ENCODE data around the gene GPS2. TPM values are rescaled to one million over a fixed set of nuclear protein-coding genes. Genes with fewer than 3 reads are reported as not detected.

GPS2 gene
- polyA plus RNA-seq, 3 donors = 40.1 to 55.5 (median 47.5) TPM

- 3 to 5% (median 5%) methylated on average over 41 to 43 of the region's 43 CpGs for WGBS, 3 donors
- H3K27ac ChIP-seq (ENCODE audit: low read depth, low read length) = no peak overlapping the region
Observed at GRCh38 chr17:7281953-7282751, 33.0 kb downstream of the GPS2 start.

GRCh38 chr17:7281074-7281952 lies 33.8 kb downstream of the GPS2 start, which contains the start of gene SLC2A4:
Gene SLC2A4 (plus strand): TSS chr17:7281718. CDS start chr17:7281935, 217 bp downstream.
- WGBS, 3 donors = 0 to 1% (median 0%) methylated on average over 67 to 71 of the region's 71 CpGs

GRCh38 chr17:7280519-7281073 lies 34.6 kb downstream of the GPS2 start:
- H3K27ac ChIP-seq (ENCODE audit: low read depth, low read length) = peak overlapping the region; percentile 21
- WGBS, 3 donors = 0 to 1% (median 1%) methylated on average over 29 of the region's 29 CpGs

More at GRCh38 chr17:7281074-7281952, 33.8 kb downstream of the GPS2 start, which contains the start of gene SLC2A4:
- H3K27ac ChIP-seq (ENCODE audit: low read depth, low read length) = peak within 1 kb of the TSS; percentile 21

GRCh38 chr17:7279448-7279847 lies 35.7 kb downstream of the GPS2 start:
- no peak overlapping the region for H3K27ac ChIP-seq (ENCODE audit: low read depth, low read length)
- WGBS, 3 donors = 80 to 90% (median 90%) methylated on average over 8 of the region's 8 CpGs

GRCh38 chr17:7266784-7267183 lies 48.4 kb downstream of the GPS2 start:
- WGBS, 3 donors = 25 to 85% (median 71%) methylated on average over 1 of the region's 1 CpG

GRCh38 chr17:7263801-7264078 lies 51.4 kb downstream of the GPS2 start:
- H3K27ac ChIP-seq (ENCODE audit: low read depth, low read length) = no peak overlapping the region
- 47 to 49% (median 49%) methylated on average over 4 of the region's 4 CpGs for WGBS, 3 donors

More at GRCh38 chr17:7266784-7267183, 48.4 kb downstream of the GPS2 start:
- H3K27ac ChIP-seq (ENCODE audit: low read depth, low read length) = no peak overlapping the region

GRCh38 chr17:7262935-7263800 lies 52.0 kb downstream of the GPS2 start:
- WGBS, 3 donors = 6 to 11% (median 11%) methylated on average over 26 of the region's 26 CpGs

More at GRCh38 chr17:7262935-7263800, 52.0 kb downstream of the GPS2 start:
- H3K27ac ChIP-seq (ENCODE audit: low read depth, low read length) = no peak overlapping the region

Other genes starting within 250 kb of the GPS2 start
- 10 to 100 TPM in 1 of 3 donors, 1 to 10 TPM in 2; 1.3 to 16.1 (median 8.8) TPM for gene CLEC10A, start 235.1 kb downstream of the GPS2 start, polyA plus RNA-seq
- 1 to 10 TPM in 2 of 3 donors, under 1 TPM in 1; 0.37 to 4.3 (median 1.9) TPM for gene ASGR2, start 200.5 kb downstream of the GPS2 start, polyA plus RNA-seq
- gene ASGR1, start 136.0 kb downstream of the GPS2 start, polyA plus RNA-seq = 1 to 10 TPM; 1.0 to 3.4 (median 2.5) TPM
- gene DLG4, start 95.5 kb downstream of the GPS2 start, polyA plus RNA-seq = 10 to 100 TPM in 1 of 3 donors, 1 to 10 TPM in 2; 3.3 to 26.3 (median 5.5) TPM
- gene ACADVL, start 95.4 kb downstream of the GPS2 start, polyA plus RNA-seq = 100 to 1,000 TPM; 563 to 988 (median 674) TPM
- gene DVL2, start 80.8 kb downstream of the GPS2 start, polyA plus RNA-seq = 10 to 100 TPM in 2 of 3 donors, 1 to 10 TPM in 1; 9.9 to 31.3 (median 17.2) TPM
- 10 to 100 TPM; 11.5 to 29.4 (median 24.4) TPM for gene PHF23, start 75.9 kb downstream of the GPS2 start, polyA plus RNA-seq
- gene GABARAP, start 72.9 kb downstream of the GPS2 start, polyA plus RNA-seq = 1,000 to 10,000 TPM in 1 of 3 donors, 100 to 1,000 TPM in 2; 485 to 1,093 (median 668) TPM
- gene CTDNEP1, start 63.6 kb downstream of the GPS2 start, polyA plus RNA-seq = 10 to 100 TPM; 53.1 to 94.1 (median 91.8) TPM
- gene ELP5, start 63.1 kb downstream of the GPS2 start, polyA plus RNA-seq = 10 to 100 TPM; 19.0 to 64.1 (median 40.3) TPM
- gene CLDN7, start 52.9 kb downstream of the GPS2 start, polyA plus RNA-seq = 10 to 100 TPM in 1 of 3 donors, 1 to 10 TPM in 2; 4.8 to 88.9 (median 6.7) TPM
- 10 to 100 TPM; 10.2 to 41.8 (median 31.4) TPM for gene SLC2A4, start 33.6 kb downstream of the GPS2 start, polyA plus RNA-seq
- 1 to 10 TPM in 2 of 3 donors, under 1 TPM in 1; 0.95 to 6.0 (median 2.2) TPM for gene YBX2, start 20.7 kb downstream of the GPS2 start, polyA plus RNA-seq
- gene EIF5A, start 7.7 kb downstream of the GPS2 start, polyA plus RNA-seq = 100 to 1,000 TPM; 204 to 587 (median 428) TPM
- gene NEURL4, start 14.0 kb upstream of the GPS2 start, polyA plus RNA-seq = 10 to 100 TPM; 11.8 to 25.2 (median 17.9) TPM
- gene ACAP1, start 21.2 kb upstream of the GPS2 start, polyA plus RNA-seq = 10 to 100 TPM in 1 of 3 donors, 1 to 10 TPM in 2; 4.0 to 12.7 (median 5.2) TPM
- 10 to 100 TPM in 1 of 3 donors, 1 to 10 TPM in 2; 6.3 to 11.2 (median 9.9) TPM for gene KCTD11, start 36.8 kb upstream of the GPS2 start, polyA plus RNA-seq
- not detected for gene TMEM95, start 39.8 kb upstream of the GPS2 start, polyA plus RNA-seq
- 1 to 10 TPM; 2.1 to 8.0 (median 5.5) TPM for gene TNK1, start 65.7 kb upstream of the GPS2 start, polyA plus RNA-seq
- 10 to 100 TPM; 15.1 to 48.2 (median 42.3) TPM for gene PLSCR3, start 79.2 kb upstream of the GPS2 start, polyA plus RNA-seq
- 100 to 1,000 TPM in 2 of 3 donors, 10 to 100 TPM in 1; 86.0 to 252 (median 173) TPM for gene TMEM256, start 88.7 kb upstream of the GPS2 start, polyA plus RNA-seq
- 10 to 100 TPM in 2 of 3 donors, 1 to 10 TPM in 1; 2.9 to 11.4 (median 10.5) TPM for gene NLGN2, start 92.5 kb upstream of the GPS2 start, polyA plus RNA-seq
- gene SPEM1, start 105.0 kb upstream of the GPS2 start, polyA plus RNA-seq = not detected
- gene SPEM2, start 110.3 kb upstream of the GPS2 start, polyA plus RNA-seq = not detected
- not detected for gene SPEM3, start 113.5 kb upstream of the GPS2 start, polyA plus RNA-seq
- 1 to 10 TPM in 2 of 3 donors, under 1 TPM in 1; 0.79 to 5.2 (median 1.9) TPM for gene TMEM102, start 120.1 kb upstream of the GPS2 start, polyA plus RNA-seq
- gene FGF11, start 124.2 kb upstream of the GPS2 start, polyA plus RNA-seq = 1 to 10 TPM in 1 of 3 donors, under 1 TPM in 2; 0.28 to 4.6 (median 0.86) TPM
- 10 to 100 TPM in 2 of 3 donors, 1 to 10 TPM in 1; 5.0 to 14.2 (median 12.7) TPM for gene CHRNB1, start 129.7 kb upstream of the GPS2 start, polyA plus RNA-seq
- gene ZBTB4, start 164.3 kb upstream of the GPS2 start, polyA plus RNA-seq = 10 to 100 TPM; 17.4 to 45.0 (median 32.9) TPM
- not detected for gene SLC35G6, start 166.1 kb upstream of the GPS2 start, polyA plus RNA-seq
- 10 to 100 TPM; 20.9 to 35.4 (median 24.6) TPM for gene POLR2A, start 169.0 kb upstream of the GPS2 start, polyA plus RNA-seq
- gene TNFSF12, start 233.7 kb upstream of the GPS2 start, polyA plus RNA-seq = 100 to 1,000 TPM in 1 of 3 donors, 10 to 100 TPM in 2; 19.6 to 100 (median 49.9) TPM
- 10 to 100 TPM; 19.3 to 42.6 (median 26.5) TPM for gene TNFSF13, start 243.4 kb upstream of the GPS2 start, polyA plus RNA-seq
- gene SENP3, start 246.6 kb upstream of the GPS2 start, polyA plus RNA-seq = 10 to 100 TPM; 25.1 to 52.1 (median 43.0) TPM

All from adipose tissue (tissue), 3 donors.